Skeletal muscle tissue (tissue), 4 donors: ENCODE results near the gene DPT. TPM values are rescaled to one million over a fixed set of nuclear protein-coding genes. Genes with fewer than 3 reads are reported as not detected.

Experiments
- H3K27ac ChIP-seq: one replicate; pipeline ENCODE4 v1.7.0; 2013; ENCODE audit warnings: mild to moderate bottlenecking, low read depth, low read length, inconsistent platforms
- H3K27me3 ChIP-seq, 3 donors: one replicate each; pipeline ENCODE4 v1.7.0; 2013; ENCODE audit warnings: low read length in 3 of 3; ENCODE audit not compliant: control insufficient read depth in 3 of 3, insufficient read depth in 3 of 3
- H3K36me3 ChIP-seq, 3 donors: one replicate each; pipeline ENCODE4 v1.7.0; 2013; ENCODE audit warnings: low read length in 3 of 3; ENCODE audit not compliant: control insufficient read depth in 3 of 3, insufficient read depth in 3 of 3
- H3K4me1 ChIP-seq, 3 donors: one replicate each; pipeline ENCODE4 v1.7.0; 2013; ENCODE audit warnings: low read length in 3 of 3, mild to moderate bottlenecking in 3 of 3; ENCODE audit not compliant: control insufficient read depth in 3 of 3, insufficient read depth in 3 of 3
- H3K4me3 ChIP-seq, 3 donors: one replicate each; pipeline ENCODE4 v1.7.0; 2013; ENCODE audit warnings: low read length in 3 of 3
- H3K9ac ChIP-seq, 3 donors: one replicate each; pipeline ENCODE4 v1.7.0; 2013; ENCODE audit warnings: low read length in 3 of 3, mild to moderate bottlenecking in 3 of 3, moderate library complexity in 2 of 3, low read depth in 1 of 3
- H3K9me3 ChIP-seq, 3 donors: one replicate each; pipeline ENCODE4 v1.7.0; 2013; ENCODE audit warnings: low read length in 3 of 3; ENCODE audit not compliant: control insufficient read depth in 3 of 3
- total RNA-seq: library from RNA; depleted of rRNA; stranded (reverse); fragments of >200 nt; gene quantifications from one replicate; pipeline ENCODE4 v1.2.3, GENCODE V29; 2014
- donor health status: Osteomylitis.

Gene DPT
- total RNA-seq, 1 donor from 2014 or later: 74.6 TPM

DNA sequence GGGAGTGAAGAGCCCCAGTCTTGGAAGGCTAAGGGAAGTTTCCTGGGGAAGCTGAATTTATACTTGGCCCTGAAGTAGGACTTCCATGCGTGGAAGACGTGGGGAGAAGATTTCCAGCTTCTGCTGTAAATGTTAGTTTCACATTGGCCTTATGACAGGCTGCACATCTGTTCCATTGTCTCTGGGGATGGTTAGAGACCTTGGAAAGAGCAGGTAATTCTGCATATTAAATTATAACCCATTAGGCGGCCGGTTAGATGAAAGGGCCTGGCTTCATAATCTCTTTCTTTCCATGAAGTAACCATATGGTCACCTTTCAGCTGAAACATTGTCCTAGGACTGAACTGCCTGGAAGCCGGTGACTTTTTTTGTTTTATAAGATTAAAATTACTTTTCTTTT, 37.5 kb downstream of the DPT start:
- H3K9me3 ChIP-seq: no peaks in the 10 kb centered on the region
- no peaks in the 10 kb centered on the region for H3K4me1 ChIP-seq
- no peak overlapping the region for H3K9ac ChIP-seq
- H3K4me3 ChIP-seq: no peak overlapping the region
- no peak overlapping the region for H3K27ac ChIP-seq
- no peaks in the 10 kb centered on the region for H3K36me3 ChIP-seq
- no peaks in the 10 kb centered on the region for H3K27me3 ChIP-seq

DNA sequence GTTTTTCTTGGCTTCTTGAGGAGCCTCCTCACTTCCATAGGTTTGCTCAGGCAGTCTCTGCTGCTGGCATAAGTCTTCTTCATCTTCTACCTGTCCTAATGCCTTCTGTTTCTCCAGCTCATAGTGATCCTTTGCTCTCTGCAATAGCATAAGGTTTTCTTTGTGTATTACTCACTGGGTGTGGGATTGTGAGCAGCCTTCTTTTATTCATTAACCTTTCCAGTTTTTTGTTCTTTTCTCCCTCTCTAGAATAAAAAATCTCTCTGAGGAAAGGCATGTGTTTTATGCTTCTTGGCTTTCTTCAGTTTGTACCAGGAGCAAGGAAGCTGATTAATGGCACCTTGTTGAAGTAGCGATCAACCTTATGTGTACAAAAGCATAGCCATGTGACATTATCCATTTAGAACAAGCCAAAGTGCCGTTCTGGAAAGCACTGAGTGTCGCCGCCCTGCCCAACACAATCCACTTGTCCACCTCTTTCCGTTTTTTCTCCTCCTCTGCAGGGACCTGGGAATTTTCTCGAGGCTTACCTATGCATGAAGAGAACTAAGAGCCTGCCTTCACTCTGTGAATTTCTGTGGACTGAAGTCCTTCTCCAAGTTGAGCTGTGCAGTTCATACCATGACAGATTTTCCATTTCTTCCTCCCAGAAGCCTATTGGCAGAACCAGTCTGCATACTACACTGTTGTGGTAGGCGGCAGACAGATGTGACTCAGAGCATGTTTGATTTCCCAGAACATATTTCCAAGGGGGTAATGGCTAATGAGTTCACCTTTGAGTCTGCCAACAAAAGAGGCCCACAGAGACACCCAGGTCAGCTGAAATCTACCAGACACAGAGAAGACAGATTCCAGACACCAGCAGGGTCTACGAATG, 39.0 kb downstream of the DPT start:
- Histone ChIP-seq H3K4me1 (no peaks in the 10 kb centered on the region), H3K4me3 (no peak overlapping the region), H3K36me3 (no peaks in the 10 kb centered on the region), H3K27me3 (no peaks in the 10 kb centered on the region), H3K9me3 (no peaks in the 10 kb centered on the region), H3K9ac (no peak overlapping the region), H3K27ac (peak overlapping the region; percentile 36)

DNA sequence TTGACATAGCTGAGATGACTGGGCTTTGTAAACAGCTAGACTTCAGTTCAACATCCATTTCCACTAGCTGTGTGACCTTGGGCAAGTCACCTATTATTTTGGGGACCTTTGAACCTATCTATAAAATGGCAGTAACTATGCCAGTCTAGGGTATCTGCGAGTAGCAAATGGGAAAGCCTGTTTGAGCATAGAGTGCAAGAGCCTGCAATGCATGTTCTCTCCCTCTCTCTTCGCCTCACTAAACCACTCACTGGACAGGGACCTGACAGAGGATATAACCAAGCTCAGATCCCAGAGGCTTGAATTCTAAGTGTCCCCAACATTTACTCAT, 39.7 kb downstream of the DPT start:
- no peaks in the 10 kb centered on the region for H3K36me3 ChIP-seq
- H3K27me3 ChIP-seq: no peaks in the 10 kb centered on the region
- no peaks in the 10 kb centered on the region for H3K4me1 ChIP-seq
- no peak overlapping the region for H3K9ac ChIP-seq
- peak overlapping the region; percentile 36 for H3K27ac ChIP-seq
- no peaks in the 10 kb centered on the region for H3K9me3 ChIP-seq
- no peak overlapping the region for H3K4me3 ChIP-seq

DNA sequence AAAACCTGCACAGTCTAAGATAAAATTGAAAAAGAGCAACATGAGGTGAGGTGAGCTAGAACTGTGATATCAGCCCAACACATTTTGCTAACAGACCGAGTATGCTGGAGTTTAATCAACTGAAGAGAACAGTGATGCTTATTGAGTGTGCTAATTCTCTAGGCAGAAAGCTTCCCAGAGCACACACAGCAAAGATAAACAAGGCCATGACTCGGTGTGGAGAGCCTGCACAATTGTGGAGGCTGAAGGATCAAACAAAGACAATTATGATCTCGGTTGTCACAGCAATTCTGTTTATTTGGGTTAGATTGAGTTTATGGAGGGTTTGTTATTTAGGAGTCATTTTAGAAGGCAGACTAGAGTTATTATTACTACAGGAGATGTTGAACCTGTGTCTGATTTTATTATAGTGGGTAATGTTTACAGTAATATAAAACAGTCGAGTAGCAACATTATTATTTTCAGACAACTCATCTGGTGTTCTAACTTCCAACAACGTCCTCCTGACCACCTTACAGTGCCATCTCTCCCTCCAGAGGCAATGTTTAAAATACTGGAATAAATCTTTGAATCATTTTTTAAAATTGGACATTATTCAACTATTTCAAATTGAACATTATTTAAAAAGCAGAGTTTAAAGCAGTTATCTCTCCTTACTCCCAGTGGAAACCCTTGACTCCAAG, 40.2 kb downstream of the DPT start:
- H3K9me3 ChIP-seq: no peaks in the 10 kb centered on the region
- no peaks in the 10 kb centered on the region for H3K4me1 ChIP-seq
- no peaks in the 10 kb centered on the region for H3K27me3 ChIP-seq
- H3K36me3 ChIP-seq: no peaks in the 10 kb centered on the region
- H3K4me3 ChIP-seq: no peak overlapping the region
- H3K9ac ChIP-seq: no peak overlapping the region
- peak overlapping the region; percentile 36 for H3K27ac ChIP-seq

DNA sequence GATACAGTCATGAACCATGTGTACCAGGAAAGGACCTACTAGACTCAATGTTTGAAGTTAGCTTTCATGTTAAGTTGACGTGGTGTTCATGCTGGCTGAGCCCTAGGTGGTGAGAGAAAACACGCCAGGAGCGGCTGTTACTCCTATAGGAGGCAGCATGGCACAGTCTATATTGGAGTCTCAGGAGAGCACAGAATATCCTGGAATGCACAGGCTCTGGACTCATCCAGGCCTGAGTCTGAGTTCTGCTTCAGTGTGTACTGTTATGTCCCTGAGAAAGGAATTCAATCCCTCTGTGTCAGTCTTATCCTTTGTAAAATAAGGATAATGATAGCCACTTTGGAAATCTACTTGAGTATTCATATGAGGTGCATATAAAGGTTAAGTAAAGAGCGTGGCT, 41.2 kb downstream of the DPT start:
- no peak overlapping the region for H3K27ac ChIP-seq

DNA sequence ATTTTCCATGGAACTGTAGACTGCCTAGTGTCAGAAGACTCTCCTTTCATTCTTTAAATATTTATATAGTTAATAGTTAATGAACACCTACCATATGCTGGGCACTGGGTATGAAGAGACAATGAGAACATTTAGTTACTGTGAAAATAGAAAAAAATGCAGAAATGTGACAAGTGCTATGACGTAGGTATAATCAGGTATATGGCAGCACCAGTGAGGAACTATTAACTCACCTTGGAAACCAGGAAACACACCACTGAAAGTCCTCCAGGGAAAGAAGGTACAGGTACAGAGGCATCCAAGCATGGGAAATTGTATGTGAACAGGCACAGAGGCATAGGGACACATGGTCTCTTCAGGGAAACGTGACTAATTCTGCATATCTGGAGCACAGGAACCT, 42.3 kb downstream of the DPT start:
- Histone ChIP-seq H3K4me3 (no peak overlapping the region), H3K4me1 (no peaks in the 10 kb centered on the region), H3K9me3 (no peaks in the 10 kb centered on the region), H3K27me3 (no peaks in the 10 kb centered on the region), H3K36me3 (no peaks in the 10 kb centered on the region), H3K27ac (no peak overlapping the region), H3K9ac (no peak overlapping the region)

More for the DNA sequence above, 41.2 kb downstream of the DPT start:
- no peaks in the 10 kb centered on the region for H3K4me1 ChIP-seq
- no peaks in the 10 kb centered on the region for H3K27me3 ChIP-seq
- H3K9ac ChIP-seq: no peak overlapping the region
- H3K36me3 ChIP-seq: no peaks in the 10 kb centered on the region
- no peaks in the 10 kb centered on the region for H3K9me3 ChIP-seq
- no peak overlapping the region for H3K4me3 ChIP-seq

DNA sequence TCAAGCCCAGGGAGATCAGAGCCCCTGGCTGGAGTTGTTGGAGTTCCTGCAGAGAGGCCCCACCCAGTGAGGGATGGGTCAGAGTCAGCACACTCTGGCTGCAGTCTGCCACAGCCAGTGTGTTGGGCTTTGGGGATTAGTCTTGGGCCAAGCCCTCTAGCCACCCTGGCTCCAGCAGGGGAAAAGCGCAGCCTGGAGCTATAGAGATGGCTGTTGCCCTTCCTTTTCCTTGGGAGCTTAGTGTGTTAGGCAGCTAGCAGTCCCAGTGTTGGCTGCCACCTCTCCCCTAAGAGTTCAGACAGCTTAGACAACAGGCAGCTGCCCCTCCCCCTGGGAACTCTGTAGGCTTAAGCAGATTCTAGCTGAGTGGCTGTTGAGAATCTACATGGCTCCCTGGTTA, 45.1 kb downstream of the DPT start:
- Histone ChIP-seq H3K27me3 (no peaks in the 10 kb centered on the region), H3K9me3 (no peaks in the 10 kb centered on the region), H3K36me3 (no peaks in the 10 kb centered on the region), H3K9ac (no peak overlapping the region), H3K4me3 (no peak overlapping the region), H3K4me1 (no peaks in the 10 kb centered on the region), H3K27ac (no peak overlapping the region)

DNA sequence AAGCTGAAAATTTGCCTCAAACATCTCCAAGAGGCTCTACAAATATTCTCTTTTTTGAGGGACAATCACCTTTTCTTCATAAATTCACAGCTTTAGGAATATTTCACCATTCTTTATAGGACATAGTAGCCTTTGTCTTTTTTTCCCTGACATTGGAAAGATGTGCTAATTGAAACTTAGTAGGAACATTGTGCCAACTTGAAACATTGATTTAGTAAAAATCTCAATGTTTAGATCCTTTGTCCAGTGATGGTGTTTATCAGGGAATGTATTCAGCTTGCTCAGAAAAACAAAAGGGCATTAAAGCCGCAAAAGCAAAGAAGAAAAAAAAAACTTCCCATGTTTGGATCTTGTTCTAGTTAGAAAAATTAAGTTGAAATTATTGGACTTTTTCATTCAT, 52.1 kb downstream of the DPT start:
- H3K9me3 ChIP-seq: no peaks in the 10 kb centered on the region
- no peaks in the 10 kb centered on the region for H3K4me1 ChIP-seq
- no peaks in the 10 kb centered on the region for H3K27me3 ChIP-seq
- H3K36me3 ChIP-seq: no peaks in the 10 kb centered on the region
- H3K9ac ChIP-seq: no peak overlapping the region
- H3K27ac ChIP-seq: no peak overlapping the region
- no peak overlapping the region for H3K4me3 ChIP-seq

DNA sequence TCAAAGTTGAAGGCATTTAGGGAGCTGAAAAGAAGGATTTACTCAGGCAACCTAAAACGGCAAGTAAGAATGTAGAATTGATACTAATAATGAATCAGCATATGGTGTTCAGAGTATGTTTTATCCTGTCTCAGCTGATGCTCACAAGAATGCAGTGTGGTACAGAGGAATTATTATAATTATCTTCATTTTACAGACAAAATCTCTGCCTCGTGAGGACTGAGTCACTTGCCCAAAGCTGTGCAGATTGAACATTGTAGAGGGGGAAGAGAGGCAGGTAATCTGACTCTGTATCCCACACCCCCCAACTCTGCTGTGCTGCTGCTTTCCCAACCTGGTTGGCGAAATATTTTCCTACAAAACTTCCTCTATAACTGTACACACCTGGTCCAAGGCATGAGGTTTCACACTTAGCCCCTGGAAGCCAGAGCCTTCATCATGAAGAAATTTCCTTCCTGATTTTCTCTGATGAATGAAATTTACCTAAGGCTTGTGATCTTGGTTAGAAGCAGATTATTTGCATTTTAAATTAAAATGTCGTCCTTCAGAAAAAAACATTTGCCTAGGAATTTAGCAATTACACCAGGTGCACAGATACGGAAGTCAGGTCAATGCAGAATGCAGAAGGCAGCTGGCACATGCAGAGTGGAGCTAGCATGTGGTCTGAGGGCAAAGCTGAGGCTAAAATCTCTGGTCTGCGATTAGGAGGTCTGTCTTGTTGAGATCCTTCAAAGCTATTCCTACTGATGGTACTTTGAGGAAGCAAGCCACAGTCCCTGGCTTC, 52.8 kb downstream of the DPT start:
- no peaks in the 10 kb centered on the region for H3K4me1 ChIP-seq
- no peak overlapping the region for H3K9ac ChIP-seq
- no peak overlapping the region for H3K4me3 ChIP-seq
- no peaks in the 10 kb centered on the region for H3K9me3 ChIP-seq
- H3K36me3 ChIP-seq: no peaks in the 10 kb centered on the region
- H3K27ac ChIP-seq: no peak overlapping the region
- H3K27me3 ChIP-seq: no peaks in the 10 kb centered on the region
